Activated CD4-positive, alpha-beta T cell treated with anti-CD3 and anti-CD28 coated beads, Interleukin-2, amount 50 U/mL, for 4 hours (primary cell): Measurements from ENCODE around the gene S1PR4.
"Not testable (repeated sequence)": the region's sequence is repeated elsewhere in the genome, so short reads cannot be mapped to it uniquely, and the experiment has no call there.

ENCODE experiments used
- DNase-seq, 2 experiments: peaks; one replicate each; pipeline ENCODE4 v3.0.0-alpha.2; 2020

Gene S1PR4

GRCh38 chr19:3196064-3196932, 17.7 kb downstream of the S1PR4 start:
- DNase-seq, result no peak

- no peak for DNase-seq
Measured at GRCh38 chr19:3196933-3197205, 18.3 kb downstream of the S1PR4 start.

- no peak for DNase-seq
Measured at GRCh38 chr19:3198901-3199700, 20.5 kb downstream of the S1PR4 start.

GRCh38 chr19:3201072-3201700, 22.6 kb downstream of the S1PR4 start:
- DNase-seq, result no peak

GRCh38 chr19:3201911-3202310, 23.3 kb downstream of the S1PR4 start:
- DNase-seq, result no peak

- DNase-seq, result no peak
Measured at GRCh38 chr19:3202346-3202745, 23.8 kb downstream of the S1PR4 start.

- DNase-seq, result not testable (repeated sequence)
Measured at GRCh38 chr19:3202895-3203294, 24.3 kb downstream of the S1PR4 start.

GRCh38 chr19:3203805-3204645, 25.5 kb downstream of the S1PR4 start:
- DNase-seq, result no peak

- no peak for DNase-seq
Measured at GRCh38 chr19:3204646-3205275, 26.2 kb downstream of the S1PR4 start.

GRCh38 chr19:3206216-3206953, 27.8 kb downstream of the S1PR4 start:
- no peak for DNase-seq

GRCh38 chr19:3207461-3208242, 29.1 kb downstream of the S1PR4 start:
- no peak for DNase-seq

GRCh38 chr19:3208317-3209207, 30.0 kb downstream of the S1PR4 start:
- no peak for DNase-seq

GRCh38 chr19:3210347-3211017, 31.9 kb downstream of the S1PR4 start:
- peak; percentile 69 to 74 for DNase-seq

GRCh38 chr19:3211191-3211590, 32.6 kb downstream of the S1PR4 start:
- DNase-seq, result no peak

- DNase-seq, result no peak
Measured at GRCh38 chr19:3213159-3213558, 34.6 kb downstream of the S1PR4 start.

GRCh38 chr19:3216874-3217273, 38.3 kb downstream of the S1PR4 start:
- DNase-seq, result no peak

- no peak for DNase-seq
Measured at GRCh38 chr19:3220576-3220975, 42.0 kb downstream of the S1PR4 start.

GRCh38 chr19:3221576-3221975, 43.0 kb downstream of the S1PR4 start:
- DNase-seq, result not testable (repeated sequence)

- no peak for DNase-seq
Measured at GRCh38 chr19:3222709-3223108, 44.1 kb downstream of the S1PR4 start.
